ENCODE measurements around the gene TMEM198.
A peak's percentile ranks its signal among the peaks of the same experiment; 100 is the strongest.

The TMEM198 gene, protein sequence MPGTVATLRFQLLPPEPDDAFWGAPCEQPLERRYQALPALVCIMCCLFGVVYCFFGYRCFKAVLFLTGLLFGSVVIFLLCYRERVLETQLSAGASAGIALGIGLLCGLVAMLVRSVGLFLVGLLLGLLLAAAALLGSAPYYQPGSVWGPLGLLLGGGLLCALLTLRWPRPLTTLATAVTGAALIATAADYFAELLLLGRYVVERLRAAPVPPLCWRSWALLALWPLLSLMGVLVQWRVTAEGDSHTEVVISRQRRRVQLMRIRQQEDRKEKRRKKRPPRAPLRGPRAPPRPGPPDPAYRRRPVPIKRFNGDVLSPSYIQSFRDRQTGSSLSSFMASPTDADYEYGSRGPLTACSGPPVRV

DNA sequence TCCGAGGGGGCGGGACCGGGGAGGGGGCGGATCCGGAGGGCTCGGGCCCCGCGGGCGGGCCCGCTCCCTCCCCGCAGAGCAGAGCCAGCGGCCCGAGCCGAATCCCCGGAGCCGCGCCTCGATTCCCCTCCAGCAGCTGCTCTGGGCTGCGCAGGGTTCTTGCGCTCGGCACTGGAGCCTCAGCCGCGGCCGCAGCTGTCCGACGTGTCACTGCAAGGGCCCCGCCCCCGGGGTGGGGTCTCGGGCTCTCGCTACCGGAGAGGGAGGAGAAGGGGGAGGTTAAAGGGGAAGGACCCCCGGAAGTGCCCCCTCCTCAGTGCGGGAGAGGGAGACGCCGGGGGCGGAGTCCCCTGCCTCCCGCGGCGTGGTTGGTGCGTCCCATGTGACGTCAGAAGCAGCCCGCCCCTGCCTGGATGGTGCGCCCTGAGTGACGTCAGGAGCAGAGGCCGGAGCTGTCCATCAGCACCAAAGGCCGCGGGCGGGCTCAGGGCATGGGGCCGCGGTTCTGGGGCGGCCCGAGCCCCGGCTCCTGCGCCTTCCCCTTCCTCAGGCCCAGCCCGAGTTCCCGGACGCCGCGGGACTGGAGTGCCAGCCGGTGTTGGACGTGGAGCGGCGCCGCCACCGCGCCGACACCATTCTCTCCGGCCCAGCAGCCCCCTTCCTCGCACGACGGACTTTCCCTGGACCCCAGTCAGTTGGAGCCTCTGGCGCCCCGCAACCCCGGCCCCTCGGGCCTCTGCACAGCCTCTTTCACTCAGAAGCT lies at the start of gene TMEM198, which contains the start of gene CHPF:
TSS of gene TMEM198 (plus strand) at position 433 of the 763 bp plus-strand sequence. CDS start 700 bp downstream, outside the sequence.
TSS of gene CHPF (minus strand) at position 214 of the 763 bp plus-strand sequence. CDS start 271 bp downstream, outside the sequence.
- DNase-seq (ENCODE audit: low read depth in 2 of 2), result peak; percentile 94 to 95

DNA sequence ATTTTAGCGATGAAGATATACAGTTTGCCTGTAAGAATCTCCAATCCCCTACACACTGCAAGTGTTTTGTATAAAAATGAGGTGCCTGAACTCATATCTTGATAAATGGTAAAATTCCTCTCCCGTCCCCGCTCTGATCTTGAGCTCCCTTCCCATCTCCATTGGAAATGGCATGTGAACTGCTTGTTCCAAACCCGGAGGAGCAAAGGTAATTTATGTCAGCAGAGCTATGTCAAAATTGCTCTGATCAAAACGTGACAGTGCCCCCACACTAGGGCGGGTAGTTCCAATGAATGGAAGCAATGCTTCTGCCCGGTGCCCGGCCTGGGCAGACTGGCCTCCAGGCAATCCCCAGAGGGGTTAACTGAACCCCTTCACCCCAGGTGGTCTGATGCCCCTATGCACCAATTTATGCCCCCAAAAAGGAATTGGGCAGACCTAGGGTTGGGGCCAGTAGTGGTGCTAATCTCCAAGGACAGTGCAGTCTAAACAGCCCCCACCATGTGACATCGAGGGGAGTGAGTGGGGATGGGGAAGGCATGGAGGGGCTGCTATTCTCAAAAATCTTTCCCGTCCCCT lies 48.8 kb upstream of the TMEM198 start:
- no peak for DNase-seq (ENCODE audit: low read depth in 2 of 2)

DNA sequence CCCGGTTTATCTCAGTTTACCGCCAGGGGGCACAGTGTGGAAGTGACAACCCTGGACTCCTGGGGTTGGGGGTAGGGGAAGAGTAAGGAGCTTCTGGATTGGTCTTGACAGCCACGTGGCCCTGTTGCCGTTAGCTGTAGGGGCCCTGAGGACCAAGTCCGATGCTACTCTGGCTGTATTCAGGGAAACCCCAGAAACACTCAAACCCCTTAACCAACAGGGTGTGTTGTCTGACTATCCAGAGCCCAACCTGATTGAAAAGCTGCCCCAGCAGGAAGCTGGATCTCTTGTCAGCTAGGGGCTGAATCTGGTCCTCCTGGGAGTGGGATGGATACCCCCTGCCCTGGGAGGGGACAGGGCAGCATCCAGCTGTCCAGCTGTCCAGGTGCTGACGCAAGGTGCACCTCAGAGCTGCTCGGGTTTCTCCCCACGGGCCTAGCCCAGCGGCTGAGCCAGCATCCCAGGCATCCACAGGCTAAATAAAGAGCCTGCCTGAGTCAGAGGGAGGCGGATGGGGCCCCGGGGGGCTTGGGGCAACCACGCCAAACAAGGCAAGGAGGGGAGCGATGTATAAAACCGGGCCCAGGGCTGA lies 48.2 kb upstream of the TMEM198 start:
- DNase-seq (ENCODE audit: low read depth in 2 of 2), result peak; percentile 24 to 57

DNA sequence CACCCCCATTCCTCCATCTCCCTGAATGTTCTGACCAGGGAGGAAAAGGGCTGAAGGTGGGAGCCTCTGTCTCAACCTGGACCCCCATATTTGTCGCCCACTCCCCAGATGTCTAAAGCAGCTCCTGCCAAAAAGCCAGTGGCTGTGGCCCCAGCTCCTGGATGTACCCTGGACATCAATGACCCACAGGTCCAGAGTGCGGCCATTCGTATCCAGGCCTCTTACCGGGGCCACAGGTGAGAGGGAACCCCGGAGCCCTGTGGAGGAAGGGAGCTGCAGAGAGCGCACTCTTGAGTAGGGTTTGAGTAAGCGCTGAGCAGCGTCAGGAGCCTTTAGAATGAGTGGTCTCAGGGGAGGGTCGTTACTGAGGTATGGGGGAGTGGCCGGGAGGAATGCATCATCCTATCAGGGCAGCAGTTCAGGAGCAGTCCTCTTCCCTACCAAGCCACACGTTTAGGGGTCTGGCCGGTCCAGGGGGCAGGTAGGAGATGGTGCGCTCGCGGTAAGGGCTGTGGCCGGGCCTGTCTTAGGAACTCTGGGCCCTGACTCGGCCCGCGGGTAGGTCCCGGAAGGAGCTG lies 47.5 kb upstream of the TMEM198 start:
- no peak for DNase-seq (ENCODE audit: low read depth in 2 of 2)

DNA sequence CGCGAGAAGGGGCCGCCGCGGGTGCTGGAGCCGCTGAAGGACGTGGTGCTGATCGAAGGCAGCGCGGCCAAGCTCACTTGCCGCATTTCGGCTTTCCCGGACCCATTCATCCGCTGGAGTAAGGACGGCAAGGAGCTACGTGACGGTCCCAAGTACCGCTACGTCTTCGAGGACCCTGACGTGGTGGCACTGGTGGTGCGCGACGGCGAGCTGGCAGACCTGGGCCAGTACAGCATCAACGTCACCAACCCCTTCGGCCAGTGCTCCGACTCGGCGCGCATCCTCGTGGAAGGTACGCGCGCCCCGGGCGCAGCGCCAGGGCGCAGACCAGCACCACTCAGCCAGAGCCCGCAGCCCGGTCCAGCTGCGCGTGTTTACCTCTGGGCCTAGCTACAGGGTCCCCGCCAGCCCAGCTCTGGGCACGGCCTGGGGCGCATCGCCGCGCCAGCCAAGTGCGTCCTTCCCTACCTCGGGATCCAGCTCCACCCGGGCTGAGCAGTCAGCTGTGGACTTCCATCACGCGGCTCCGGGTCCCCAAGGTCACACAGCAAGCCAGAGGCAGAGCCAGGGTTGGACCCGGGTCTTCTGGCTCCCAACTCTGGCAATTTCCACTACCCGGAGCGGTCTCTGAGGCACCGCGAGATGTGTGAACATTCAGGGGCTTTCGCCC lies 46.9 kb upstream of the TMEM198 start:
- no peak for DNase-seq (ENCODE audit: low read depth in 2 of 2)

DNA sequence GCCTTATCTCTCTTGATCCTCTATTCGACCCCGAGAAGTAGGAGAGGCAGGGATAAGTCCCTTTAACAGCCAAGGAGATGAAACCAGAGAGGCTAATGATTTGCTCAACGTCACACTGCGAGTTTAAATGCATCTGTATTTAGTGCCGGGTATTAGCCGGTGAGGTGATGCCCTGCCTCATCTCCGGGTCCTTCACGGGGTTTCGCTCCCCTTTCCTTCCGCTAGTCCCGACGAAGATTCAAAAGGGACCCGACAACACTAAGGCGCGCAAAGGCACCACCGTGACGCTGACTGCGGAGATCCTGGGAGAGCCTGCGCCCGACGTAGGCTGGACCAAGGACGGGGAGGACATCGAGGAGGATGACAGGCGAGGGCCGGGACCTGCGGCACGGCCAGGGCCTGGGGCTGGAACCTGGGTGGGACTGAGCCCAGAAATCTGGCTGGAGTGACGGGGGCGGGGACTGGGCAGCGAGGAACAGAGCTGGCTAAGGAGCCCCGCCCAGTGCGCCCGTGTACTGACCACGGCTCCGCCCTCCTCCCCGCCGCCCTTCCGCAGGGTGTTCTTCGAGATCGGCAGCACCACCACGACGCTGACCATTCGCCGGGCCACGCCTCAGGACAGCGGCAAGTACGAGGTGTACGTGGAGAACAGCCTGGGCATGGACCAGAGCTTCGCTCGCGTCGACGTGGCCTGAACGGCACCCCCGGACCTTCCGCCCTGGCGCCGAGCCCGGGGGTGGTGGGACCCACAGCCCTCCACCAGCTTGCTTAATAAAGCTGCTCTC lies 46.1 kb upstream of the TMEM198 start:
- no peak for DNase-seq (ENCODE audit: low read depth in 2 of 2)

DNA sequence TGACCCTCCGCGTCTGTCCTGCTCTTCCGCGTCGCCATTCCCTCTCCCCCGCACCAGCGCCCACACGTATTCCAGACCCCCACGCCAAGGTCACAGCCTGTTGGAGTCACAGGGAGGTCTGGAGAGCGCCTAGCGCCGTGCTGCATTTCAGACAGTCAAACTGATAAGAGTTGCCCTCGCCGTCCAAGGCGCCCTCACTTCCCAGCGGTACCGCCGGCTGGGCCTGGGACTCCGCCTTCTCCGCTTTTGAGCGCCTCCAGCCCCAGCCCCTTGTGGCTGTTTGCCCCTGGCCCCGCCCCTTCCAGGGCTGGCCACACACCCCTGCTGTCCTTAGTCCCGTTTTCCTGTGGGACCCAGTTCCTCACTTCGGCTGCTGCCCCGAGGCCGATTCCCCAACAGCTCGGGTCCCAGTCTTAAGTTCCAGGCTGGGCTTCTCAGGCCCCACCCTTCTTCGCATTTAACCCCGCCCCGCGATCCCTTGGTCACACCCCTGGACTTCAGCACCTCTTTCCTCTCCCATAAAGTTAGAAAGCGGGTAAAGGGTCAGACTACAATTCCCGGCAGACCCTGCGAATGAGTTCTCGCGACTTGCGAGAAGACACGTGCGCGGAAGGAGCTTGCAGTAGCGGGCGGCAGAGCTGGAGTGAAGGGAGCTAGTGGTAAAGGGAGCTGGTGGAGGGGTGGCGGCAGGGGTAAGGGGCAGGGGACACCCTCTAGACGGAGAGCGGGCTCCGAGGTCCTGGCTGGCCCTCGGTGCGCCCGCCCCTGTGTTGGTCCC lies 45.4 kb upstream of the TMEM198 start, which contains the start of gene GMPPA:
TSS of gene GMPPA (plus strand) at position 612 of the 778 bp plus-strand sequence. CDS start 1,085 bp downstream, outside the sequence.
- DNase-seq (ENCODE audit: low read depth in 2 of 2), result peak; percentile 87 to 93

DNA sequence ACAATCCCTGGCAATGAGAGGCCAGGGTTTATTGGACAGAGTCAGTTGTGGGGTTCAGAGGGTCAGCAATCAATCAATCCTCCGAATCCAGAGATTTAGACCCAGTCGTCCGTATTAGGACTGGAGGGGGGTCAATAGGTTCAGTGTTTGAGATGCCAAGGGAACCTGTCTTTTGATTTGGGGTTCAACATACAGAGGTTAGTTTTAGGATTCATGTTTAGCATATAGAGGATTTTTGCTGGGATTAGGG lies 44.8 kb upstream of the TMEM198 start:
- DNase-seq (ENCODE audit: low read depth in 2 of 2), result no peak

DNA sequence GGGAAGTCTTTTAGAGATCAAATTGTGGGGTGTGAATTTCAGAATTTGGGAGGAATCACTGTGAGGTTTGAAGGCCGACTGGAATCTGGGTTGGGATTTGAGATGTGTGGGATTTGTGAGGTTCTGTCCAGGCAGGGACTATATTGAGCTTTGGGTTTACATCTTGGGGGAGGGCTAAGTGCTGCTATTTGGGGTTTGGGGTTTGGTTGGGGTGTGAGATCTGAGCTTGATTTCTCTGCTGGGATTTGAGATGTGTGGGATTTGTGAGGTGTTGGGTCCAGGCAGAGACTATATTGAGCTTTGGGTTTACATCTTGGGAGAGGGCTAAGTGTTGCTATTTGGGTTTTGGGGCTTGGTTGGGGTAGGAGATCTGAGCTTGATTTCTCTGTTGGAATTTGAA lies 44.3 kb upstream of the TMEM198 start:
- no peak for DNase-seq (ENCODE audit: low read depth in 2 of 2)

DNA sequence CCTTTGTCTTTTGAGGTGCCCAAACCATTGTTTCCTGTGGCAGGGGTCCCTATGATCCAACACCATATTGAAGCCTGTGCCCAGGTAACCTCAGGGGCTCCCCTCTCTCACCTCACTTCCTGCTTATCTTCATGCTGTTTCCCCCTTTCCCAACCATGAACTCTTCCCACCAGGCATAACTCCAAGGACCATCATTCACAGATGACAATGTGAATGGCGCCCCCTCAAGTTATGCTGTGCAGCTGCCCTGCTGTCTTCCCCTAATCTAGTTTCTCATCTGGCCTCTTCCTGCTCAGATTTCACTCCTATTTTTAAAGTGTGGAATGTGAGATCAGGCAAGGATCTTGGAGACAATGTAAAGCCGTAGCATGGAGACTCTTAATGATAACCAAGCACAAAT lies 43.7 kb upstream of the TMEM198 start:
- no peak for DNase-seq (ENCODE audit: low read depth in 2 of 2)

DNA sequence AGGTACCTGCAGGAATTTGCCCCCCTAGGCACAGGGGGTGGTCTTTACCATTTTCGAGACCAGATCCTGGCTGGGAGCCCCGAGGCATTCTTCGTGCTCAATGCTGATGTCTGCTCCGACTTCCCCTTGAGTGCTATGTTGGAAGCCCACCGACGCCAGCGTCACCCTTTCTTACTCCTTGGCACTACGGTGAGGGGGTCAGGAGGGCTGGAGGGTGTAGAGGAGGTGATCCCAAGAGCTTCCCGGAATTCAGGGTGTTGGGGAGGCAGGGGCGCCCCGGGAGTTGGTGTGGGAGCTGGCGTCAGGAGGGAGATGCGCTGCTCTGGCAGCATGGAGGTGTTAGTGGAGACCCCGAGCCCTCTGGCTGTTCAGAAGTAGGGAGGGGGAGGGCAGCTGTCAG lies 42.0 kb upstream of the TMEM198 start:
- DNase-seq (ENCODE audit: low read depth in 2 of 2), result no peak

DNA sequence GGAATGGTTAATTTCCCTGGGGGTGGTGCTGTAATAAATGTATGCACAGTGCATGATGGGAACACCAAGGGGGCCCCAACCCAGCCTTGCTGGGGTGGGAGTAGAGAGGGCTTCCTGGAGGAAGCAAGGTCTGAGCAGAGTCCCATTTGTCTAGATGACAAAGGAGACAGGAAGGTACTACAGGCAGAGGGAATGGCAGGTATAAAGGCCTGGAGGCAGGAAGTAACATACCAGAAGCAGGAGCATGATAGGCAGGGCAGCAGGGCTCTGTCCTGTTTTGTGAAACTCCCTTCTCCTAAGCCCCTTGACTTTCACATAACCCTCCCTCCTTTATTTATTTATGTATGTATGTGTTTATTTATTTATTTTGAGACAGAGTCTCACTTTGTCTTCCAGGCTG lies 41.2 kb upstream of the TMEM198 start:
- DNase-seq (ENCODE audit: low read depth in 2 of 2), result no peak

DNA sequence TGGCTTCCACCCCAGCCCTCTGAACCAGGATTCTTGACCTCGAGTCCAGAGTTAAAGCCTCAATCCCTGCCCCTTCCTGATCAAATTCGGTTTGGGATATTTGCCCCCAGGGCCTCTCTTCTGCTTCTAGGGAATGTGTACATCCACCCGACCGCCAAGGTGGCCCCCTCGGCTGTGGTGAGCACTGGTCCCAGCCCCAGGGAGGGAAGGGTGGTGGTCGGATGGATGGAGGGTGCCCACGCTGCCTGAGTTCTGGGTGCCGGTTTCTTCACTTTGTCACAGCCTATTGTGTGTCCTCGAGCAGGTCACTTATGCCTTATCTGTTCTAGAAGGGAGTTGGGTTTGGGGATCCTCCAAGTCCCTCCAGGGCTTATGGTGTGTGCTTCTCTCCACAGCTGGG lies 38.2 kb upstream of the TMEM198 start:
- no peak for DNase-seq (ENCODE audit: low read depth in 2 of 2)

DNA sequence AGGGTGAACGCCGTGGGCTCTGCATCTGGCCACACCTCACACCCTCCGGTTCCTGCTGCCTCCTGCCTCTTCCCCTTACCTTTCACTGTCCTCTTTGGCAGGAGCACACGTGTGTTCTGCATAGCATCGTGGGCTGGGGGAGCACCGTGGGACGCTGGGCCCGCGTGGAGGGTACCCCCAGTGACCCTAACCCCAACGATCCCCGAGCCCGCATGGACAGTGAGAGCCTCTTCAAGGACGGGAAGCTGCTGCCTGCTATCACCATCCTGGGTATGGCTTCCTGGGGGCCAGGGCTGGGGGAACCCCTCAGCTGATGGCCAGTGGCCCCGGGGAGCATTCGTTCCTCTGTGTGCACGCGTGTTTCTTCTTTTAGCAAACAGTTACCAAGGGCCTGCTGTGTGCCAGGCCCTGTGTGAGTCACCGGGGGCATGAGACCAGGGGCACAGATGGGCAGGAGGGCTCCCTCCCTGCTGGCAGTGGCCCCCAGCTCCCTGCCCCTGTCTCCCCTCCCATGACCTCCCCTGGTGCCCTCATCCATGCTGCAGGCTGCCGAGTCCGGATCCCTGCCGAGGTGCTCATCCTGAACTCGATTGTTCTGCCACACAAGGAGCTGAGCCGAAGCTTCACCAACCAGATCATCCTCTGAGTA lies 37.6 kb upstream of the TMEM198 start:
- DNase-seq (ENCODE audit: low read depth in 2 of 2), result no peak

DNA sequence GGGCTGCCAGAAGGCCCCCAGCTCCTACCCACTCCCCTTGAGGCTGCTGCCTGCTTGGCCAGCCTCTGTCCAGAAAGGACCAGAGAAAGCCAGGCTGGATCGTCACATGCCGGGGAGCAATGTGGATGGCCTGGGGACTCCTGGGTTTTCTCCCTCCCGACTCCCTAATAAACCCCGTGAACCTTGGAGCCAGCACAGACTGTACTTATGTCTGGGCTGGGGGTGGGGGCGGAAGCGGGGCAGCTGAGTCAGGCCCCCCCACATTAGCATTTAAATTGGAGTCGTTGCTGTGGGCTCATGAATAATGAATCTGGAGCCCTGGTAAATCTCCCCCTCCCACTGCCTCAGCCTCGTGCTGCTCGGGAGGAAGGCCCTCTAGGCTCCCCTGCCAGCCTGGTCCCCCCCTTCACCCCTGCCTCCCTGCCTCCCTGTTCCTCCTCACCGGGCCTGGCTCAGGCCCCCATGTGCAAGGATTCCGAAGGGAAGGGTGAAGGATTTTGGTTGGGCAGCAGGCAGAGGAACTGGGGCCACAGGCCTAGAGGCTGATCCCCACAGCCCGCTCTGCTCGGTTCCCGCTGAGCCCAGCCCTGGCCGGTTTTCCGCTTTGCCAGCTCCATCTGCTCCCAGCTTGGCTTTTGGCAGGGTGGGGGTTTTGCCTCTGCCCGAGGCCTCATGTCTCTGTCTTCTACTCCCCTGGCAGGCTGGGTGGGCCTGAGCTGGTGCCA lies 36.9 kb upstream of the TMEM198 start:
- DNase-seq (ENCODE audit: low read depth in 2 of 2), result no peak

DNA sequence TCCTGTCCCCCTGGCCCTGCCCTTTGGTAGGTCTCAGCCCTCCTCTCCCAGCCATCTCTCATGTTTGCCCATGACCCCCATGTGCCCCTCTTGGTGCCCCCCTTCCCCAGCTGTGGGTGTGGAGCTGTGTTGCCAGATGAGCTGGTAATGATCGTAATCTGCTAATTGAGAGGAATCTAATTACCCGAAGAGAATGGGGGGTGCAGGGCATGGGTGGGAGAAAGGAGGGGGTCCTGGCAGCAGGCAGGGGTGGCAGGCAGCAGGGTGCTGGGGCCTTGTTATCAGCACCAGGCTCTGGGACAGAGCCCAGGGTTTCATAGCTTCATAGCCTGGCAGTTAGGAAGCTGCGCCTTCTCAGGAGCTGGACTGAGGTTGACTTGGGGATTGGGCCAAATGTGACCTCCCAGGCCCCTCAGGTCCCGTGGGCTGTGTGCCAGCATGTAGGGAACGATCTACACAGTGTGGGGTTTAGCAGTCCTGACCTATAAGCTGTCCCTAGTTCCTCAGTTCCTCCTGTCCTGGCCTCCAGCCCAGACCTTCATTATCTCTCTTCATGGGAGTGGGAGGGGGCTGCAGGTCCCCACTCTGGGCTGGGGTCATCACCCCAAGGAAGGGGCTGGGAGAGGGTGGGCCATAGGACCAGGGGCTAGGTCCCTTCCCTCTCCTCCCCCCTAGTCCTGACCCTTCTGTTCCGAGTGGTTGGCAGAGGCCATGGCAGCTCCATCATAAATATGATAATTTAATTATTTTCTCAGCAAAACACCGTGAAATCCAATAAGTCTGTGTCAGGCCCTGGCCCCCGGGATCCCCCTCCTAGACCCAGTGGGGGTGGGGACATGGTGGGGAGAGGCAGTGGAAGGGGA lies 36.0 kb upstream of the TMEM198 start:
- no peak for DNase-seq (ENCODE audit: low read depth in 2 of 2)

DNA sequence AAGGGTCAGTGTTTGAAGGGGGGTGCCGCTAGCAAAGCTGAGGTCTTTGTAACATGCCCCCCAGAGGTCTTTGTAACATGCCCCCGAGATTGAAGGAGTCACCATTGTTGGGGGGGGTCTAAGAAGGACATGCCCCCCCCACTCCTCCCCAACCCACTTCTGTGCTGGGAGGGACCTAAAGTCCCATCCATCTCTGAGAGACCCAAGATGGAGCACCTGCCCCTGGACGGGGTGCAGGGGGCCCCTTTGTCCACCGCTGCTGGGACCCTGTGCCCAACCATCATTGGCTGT lies 35.4 kb upstream of the TMEM198 start:
- DNase-seq (ENCODE audit: low read depth in 2 of 2), result no peak

All from stimulated activated CD4-positive, alpha-beta T cell treated with anti-CD3 and anti-CD28 coated beads, Interleukin-15, amount 100 ng/mL, for 48 hours (primary cell).